ENCODE results near the gene HOXB13. TPM values are rescaled to one million over a fixed set of nuclear protein-coding genes. Genes with fewer than 3 reads are reported as not detected.

The HOXB13 gene
- total RNA-seq, 1 donor from 2014 or later, result not detected

DNA sequence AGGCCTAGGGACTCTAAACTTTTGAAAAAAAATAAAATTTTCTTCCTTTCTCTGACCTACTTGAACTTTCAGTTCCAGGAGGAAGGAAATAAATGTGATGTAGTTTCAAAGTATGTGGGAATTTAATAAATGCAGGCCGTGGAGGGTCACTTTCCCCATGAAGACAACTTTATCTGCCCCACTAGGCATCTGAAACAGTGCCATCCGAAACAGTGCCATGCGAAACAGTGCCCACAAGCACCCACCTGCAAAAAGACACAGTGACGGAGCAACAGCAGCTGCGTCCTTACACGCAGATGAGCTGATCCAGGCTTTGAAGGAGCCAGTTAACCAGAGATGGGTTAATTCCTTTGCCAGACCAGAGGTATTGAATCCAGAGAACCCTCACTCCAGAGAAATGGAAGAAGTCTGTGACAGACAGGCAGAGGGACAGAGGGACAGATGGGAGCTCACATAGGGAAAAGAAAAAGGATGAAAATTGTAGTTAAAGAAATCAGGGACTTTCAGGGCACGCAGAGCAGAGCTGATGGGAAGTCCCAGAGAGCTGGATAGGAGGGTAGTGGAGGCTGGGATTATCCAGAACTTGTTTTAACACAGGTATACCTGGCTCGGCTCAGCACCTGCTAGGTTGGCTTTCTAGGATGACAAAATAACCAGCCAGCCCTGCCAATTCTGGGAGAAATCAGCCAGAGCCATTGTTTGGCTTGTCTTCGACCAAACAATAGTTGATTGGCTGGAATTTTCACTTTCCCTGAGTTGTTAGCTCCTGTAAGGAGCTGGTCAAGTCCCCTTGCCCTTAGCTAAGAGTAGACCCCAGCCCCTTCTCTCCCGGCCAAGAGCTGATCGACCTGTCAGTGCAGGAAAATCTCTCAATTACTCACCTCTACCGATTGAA is 17.1 kb upstream of the HOXB13 start:
- peaks cover 93% of the 10 kb centered on the region for H3K27me3 Mint-ChIP-seq (ENCODE audit: insufficient read depth, low read depth)
- H3K9me3 Mint-ChIP-seq, result peaks cover 10% of the 10 kb centered on the region
- Histone ChIP-seq H3K4me1 (no peaks in the 10 kb centered on the region), H3K4me2 (no peak overlapping the region), H4K20me1 (ENCODE audit: low read depth) (peaks cover 84% of the 10 kb centered on the region), H3K27me3 (peaks cover 100% of the 10 kb centered on the region), H3K4me3 (no peak overlapping the region), H3K9ac (no peak overlapping the region), H3K9me3 (ENCODE audit: low read depth) (no peaks in the 10 kb centered on the region), H3K27ac (no peak overlapping the region), H3K36me3 (no peaks in the 10 kb centered on the region), H3F3A (ENCODE audit: low read depth) (no peaks in the 10 kb centered on the region), H2AFZ (replicated peaks) (no peak overlapping the region), H3K79me2 (ENCODE audit: low read depth) (no peaks in the 10 kb centered on the region)
- DNase-seq (ENCODE audit: low spot score), result peak; percentile 35
- TF ChIP-seq EZH2 (IDR thresholded peaks at IDR 0.05), result peak; percentile 29
- TF ChIP-seq EZH2phosphoT487 (IDR thresholded peaks at IDR 0.05), result peak; percentile 20
- TF ChIP-seq, protein P1, sequence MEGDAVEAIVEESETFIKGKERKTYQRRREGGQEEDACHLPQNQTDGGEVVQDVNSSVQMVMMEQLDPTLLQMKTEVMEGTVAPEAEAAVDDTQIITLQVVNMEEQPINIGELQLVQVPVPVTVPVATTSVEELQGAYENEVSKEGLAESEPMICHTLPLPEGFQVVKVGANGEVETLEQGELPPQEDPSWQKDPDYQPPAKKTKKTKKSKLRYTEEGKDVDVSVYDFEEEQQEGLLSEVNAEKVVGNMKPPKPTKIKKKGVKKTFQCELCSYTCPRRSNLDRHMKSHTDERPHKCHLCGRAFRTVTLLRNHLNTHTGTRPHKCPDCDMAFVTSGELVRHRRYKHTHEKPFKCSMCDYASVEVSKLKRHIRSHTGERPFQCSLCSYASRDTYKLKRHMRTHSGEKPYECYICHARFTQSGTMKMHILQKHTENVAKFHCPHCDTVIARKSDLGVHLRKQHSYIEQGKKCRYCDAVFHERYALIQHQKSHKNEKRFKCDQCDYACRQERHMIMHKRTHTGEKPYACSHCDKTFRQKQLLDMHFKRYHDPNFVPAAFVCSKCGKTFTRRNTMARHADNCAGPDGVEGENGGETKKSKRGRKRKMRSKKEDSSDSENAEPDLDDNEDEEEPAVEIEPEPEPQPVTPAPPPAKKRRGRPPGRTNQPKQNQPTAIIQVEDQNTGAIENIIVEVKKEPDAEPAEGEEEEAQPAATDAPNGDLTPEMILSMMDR (IDR thresholded peaks at IDR 0.05), result no peak
- no peaks in the 10 kb centered on the region for H3K36me3 Mint-ChIP-seq
- H3K4me1 Mint-ChIP-seq, result no peaks in the 10 kb centered on the region
- H3K27ac Mint-ChIP-seq, result no peak overlapping the region
- peak overlapping the region; percentile 33 for H3K4me3 Mint-ChIP-seq

DNA sequence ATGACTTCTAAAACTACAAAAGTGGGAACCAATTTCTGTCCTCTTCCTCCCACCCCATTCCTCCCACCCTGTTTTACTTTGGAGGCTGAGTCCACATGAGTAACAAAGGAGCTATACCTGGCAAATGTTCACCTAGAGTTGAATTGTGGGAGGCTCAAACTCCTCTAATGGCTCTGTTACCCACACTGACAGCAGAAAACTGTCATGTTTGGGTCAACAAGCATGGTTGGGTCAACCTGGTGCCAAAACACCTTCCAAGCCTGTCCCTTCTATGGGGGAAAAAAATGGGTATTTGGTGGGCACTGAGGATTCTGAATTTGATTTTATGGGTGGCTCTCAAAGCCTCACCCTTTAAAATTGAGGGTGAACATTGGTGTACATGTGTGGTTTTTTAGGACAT is 12.0 kb upstream of the HOXB13 start:
- Mint-ChIP-seq H3K9me3 (peaks cover 9% of the 10 kb centered on the region), H3K4me3 (no peak overlapping the region), H3K4me1 (no peaks in the 10 kb centered on the region), H3K27me3 (ENCODE audit: insufficient read depth, low read depth) (peaks cover 95% of the 10 kb centered on the region), H3K36me3 (no peaks in the 10 kb centered on the region), H3K27ac (no peak overlapping the region)
- H2AFZ ChIP-seq (replicated peaks), result no peak overlapping the region
- H3K27ac ChIP-seq, result no peak overlapping the region
- no peaks in the 10 kb centered on the region for H3K79me2 ChIP-seq (ENCODE audit: low read depth)
- no peaks in the 10 kb centered on the region for H3K9me3 ChIP-seq (ENCODE audit: low read depth)
- no peak for DNase-seq (ENCODE audit: low spot score)
- no peak overlapping the region for H3K9ac ChIP-seq
- peaks cover 100% of the 10 kb centered on the region for H3K27me3 ChIP-seq
- H4K20me1 ChIP-seq (ENCODE audit: low read depth), result peaks cover 56% of the 10 kb centered on the region
- no peaks in the 10 kb centered on the region for H3K36me3 ChIP-seq
- no peak overlapping the region for H3K4me3 ChIP-seq
- H3F3A ChIP-seq (ENCODE audit: low read depth), result no peaks in the 10 kb centered on the region
- TF ChIP-seq, protein P1 (IDR thresholded peaks at IDR 0.05), result no peak
- TF ChIP-seq EZH2phosphoT487 (IDR thresholded peaks at IDR 0.05) (no peak), EZH2 (IDR thresholded peaks at IDR 0.05) (no peak)
- H3K4me2 ChIP-seq, result no peak overlapping the region
- H3K4me1 ChIP-seq, result no peaks in the 10 kb centered on the region

DNA sequence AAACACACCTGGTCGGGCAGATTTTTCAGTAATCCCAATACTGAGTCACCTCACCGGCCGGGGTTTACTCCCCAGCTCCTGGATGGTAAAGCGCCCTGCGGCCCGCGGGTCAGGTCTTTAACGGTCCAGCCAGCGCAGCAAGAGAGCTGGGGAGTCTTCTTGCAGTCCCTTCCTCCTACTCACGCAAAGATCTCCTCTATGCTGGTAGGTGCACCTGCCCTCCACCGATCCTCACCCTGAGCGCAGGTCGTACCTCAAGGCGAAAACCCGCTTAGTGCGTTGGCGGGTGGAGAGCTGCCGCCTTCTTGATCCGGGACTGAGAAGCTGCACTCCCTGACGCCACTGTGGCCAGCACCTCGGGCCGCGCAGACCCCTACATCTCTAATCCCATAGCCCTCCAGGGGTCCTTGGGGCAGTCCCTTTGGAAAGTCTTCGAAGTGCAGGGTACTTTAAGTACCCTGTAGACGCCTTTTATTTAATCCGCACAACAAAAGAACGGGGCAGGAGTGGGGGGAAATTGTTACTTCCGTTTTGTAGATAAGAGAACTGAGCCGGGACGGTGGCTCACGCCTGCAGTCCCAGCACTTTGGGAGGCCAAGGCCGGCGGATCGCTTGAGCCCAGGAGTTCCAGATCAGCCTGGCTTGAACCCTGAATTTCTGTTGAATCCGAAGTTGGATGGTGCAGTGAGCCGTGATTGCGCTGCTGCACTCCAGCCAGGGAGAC is 10.4 kb upstream of the HOXB13 start:
- no peak overlapping the region for H3K27ac ChIP-seq
- H3K9me3 ChIP-seq (ENCODE audit: low read depth), result no peaks in the 10 kb centered on the region
- H3F3A ChIP-seq (ENCODE audit: low read depth), result no peaks in the 10 kb centered on the region
- peak; percentile 89 for TF ChIP-seq EZH2 (IDR thresholded peaks at IDR 0.05)
- TF ChIP-seq EZH2phosphoT487 (IDR thresholded peaks at IDR 0.05), result peak; percentile 93
- TF ChIP-seq, protein P1 (IDR thresholded peaks at IDR 0.05), result no peak
- no peak overlapping the region for H3K4me2 ChIP-seq
- no peaks in the 10 kb centered on the region for H3K79me2 ChIP-seq (ENCODE audit: low read depth)
- H3K9me3 Mint-ChIP-seq, result peaks cover 9% of the 10 kb centered on the region
- no peaks in the 10 kb centered on the region for H3K4me1 ChIP-seq
- no peak overlapping the region for H3K27ac Mint-ChIP-seq
- no peak overlapping the region for H3K4me3 Mint-ChIP-seq
- H3K27me3 ChIP-seq, result peaks cover 100% of the 10 kb centered on the region
- no peak overlapping the region for H3K9ac ChIP-seq
- H2AFZ ChIP-seq (replicated peaks), result no peak overlapping the region
- no peaks in the 10 kb centered on the region for H3K36me3 Mint-ChIP-seq
- H3K36me3 ChIP-seq, result no peaks in the 10 kb centered on the region
- peak; percentile 47 for DNase-seq (ENCODE audit: low spot score)
- no peaks in the 10 kb centered on the region for H3K4me1 Mint-ChIP-seq
- H4K20me1 ChIP-seq (ENCODE audit: low read depth), result peaks cover 55% of the 10 kb centered on the region
- peaks cover 97% of the 10 kb centered on the region for H3K27me3 Mint-ChIP-seq (ENCODE audit: insufficient read depth, low read depth)
- no peak overlapping the region for H3K4me3 ChIP-seq
